Measurements from ENCODE around the gene MCRIP2. TPM values are rescaled to one million over a fixed set of nuclear protein-coding genes. Genes with fewer than 3 reads are reported as not detected.

MCRIP2 gene
- total and polyA plus RNA-seq, 3 experiments from 2014 or later = 24.9 to 64.8 (median 59.3) TPM

- Mint-ChIP-seq H3K36me3 (peaks cover 0 to 1% (median 0%) of the 10 kb centered on the region in 3 donors), H3K4me3 (no peak overlapping the region), H3K9me3 (no peaks in the 10 kb centered on the region), H3K27me3 (peaks cover 0 to 1% of the 10 kb centered on the region in 2 donors), H3K27ac (peak overlapping the region in 1 of 8 donors; percentile 29), H3K4me1 (peaks cover 10 to 18% (median 15%) of the 10 kb centered on the region in 3 donors)
- Histone ChIP-seq H3K27ac (ENCODE audit: low read depth, low read length) (no peak overlapping the region), H3K36me3 (ENCODE audit: insufficient read depth, low read length) (no peaks in the 10 kb centered on the region), H3K4me3 (ENCODE audit: low read length) (no peak overlapping the region), H3K4me1 (ENCODE audit: insufficient read depth, low read length) (no peaks in the 10 kb centered on the region), H3K9me3 (ENCODE audit: low read length) (no peaks in the 10 kb centered on the region), H3K27me3 (ENCODE audit: insufficient read depth, low read length, poor library complexity, severe bottlenecking) (no peaks in the 10 kb centered on the region)
- CTCF ChIA-PET = no interaction called here
- no peak for DNase-seq
- POLR2A ChIA-PET = no interaction called here
These were observed 33.6 kb upstream of the MCRIP2 start for GRCh38 chr16:608019-608418.

GRCh38 chr16:609316-609715 lies 32.3 kb upstream of the MCRIP2 start:
- Mint-ChIP-seq H3K27me3 (peaks cover 0 to 1% of the 10 kb centered on the region in 2 donors), H3K36me3 (peaks cover 0 to 2% (median 0%) of the 10 kb centered on the region in 3 donors), H3K9me3 (no peaks in the 10 kb centered on the region), H3K27ac (peak overlapping the region in 1 of 8 donors; percentile 12), H3K4me1 (peaks cover 3 to 10% (median 7%) of the 10 kb centered on the region in 3 donors), H3K4me3 (no peak overlapping the region)
- H3K4me3 ChIP-seq (ENCODE audit: low read length) = no peak overlapping the region
- H3K27me3 ChIP-seq (ENCODE audit: insufficient read depth, low read length, poor library complexity, severe bottlenecking) = no peaks in the 10 kb centered on the region
- H3K36me3 ChIP-seq (ENCODE audit: insufficient read depth, low read length) = no peaks in the 10 kb centered on the region
- H3K4me1 ChIP-seq (ENCODE audit: insufficient read depth, low read length) = no peaks in the 10 kb centered on the region
- DNase-seq = no peak
- no peak overlapping the region for H3K27ac ChIP-seq (ENCODE audit: low read depth, low read length)
- ChIA-PET CTCF (interaction anchor here (1.6 to 1.7 kb wide), 2 partner anchors 29 to 30 kb away, joined by 4 to 5 read pairs; no protein-coding TSS in a partner anchor), POLR2A (no interaction called here)
- no peaks in the 10 kb centered on the region for H3K9me3 ChIP-seq (ENCODE audit: low read length)

GRCh38 chr16:609984-610383 lies 31.6 kb upstream of the MCRIP2 start:
- Mint-ChIP-seq H3K27ac (peak overlapping the region in 1 of 8 donors; percentile 65), H3K36me3 (peaks cover 0 to 5% (median 0%) of the 10 kb centered on the region in 3 donors), H3K27me3 (peaks cover 0 to 1% of the 10 kb centered on the region in 2 donors), H3K9me3 (no peaks in the 10 kb centered on the region), H3K4me1 (peaks cover 3 to 7% (median 7%) of the 10 kb centered on the region in 3 donors), H3K4me3 (no peak overlapping the region)
- H3K4me1 ChIP-seq (ENCODE audit: insufficient read depth, low read length) = no peaks in the 10 kb centered on the region
- DNase-seq = no peak
- H3K36me3 ChIP-seq (ENCODE audit: insufficient read depth, low read length) = no peaks in the 10 kb centered on the region
- H3K9me3 ChIP-seq (ENCODE audit: low read length) = no peaks in the 10 kb centered on the region
- H3K27me3 ChIP-seq (ENCODE audit: insufficient read depth, low read length, poor library complexity, severe bottlenecking) = no peaks in the 10 kb centered on the region
- ChIA-PET CTCF (interaction anchor here (0.8 to 1.7 kb wide), 3 partner anchors 14 to 31 kb away, joined by 3 to 5 read pairs (median 4); no protein-coding TSS in a partner anchor), POLR2A (no interaction called here)
- H3K27ac ChIP-seq (ENCODE audit: low read depth, low read length) = no peak overlapping the region
- H3K4me3 ChIP-seq (ENCODE audit: low read length) = no peak overlapping the region

- POLR2A ChIA-PET = no interaction called here
- H3K27ac Mint-ChIP-seq = peak overlapping the region in 2 of 8 donors; percentile 30 to 52
- peak; percentile 42 to 65 (median 49) for DNase-seq
These were observed 30.9 kb upstream of the MCRIP2 start for GRCh38 chr16:610513-611381.

GRCh38 chr16:615122-615521 lies 26.5 kb upstream of the MCRIP2 start:
- peaks cover 0 to 7% (median 0%) of the 10 kb centered on the region in 3 donors for H3K36me3 Mint-ChIP-seq
- no peaks in the 10 kb centered on the region for H3K27me3 Mint-ChIP-seq
- H3K9me3 ChIP-seq (ENCODE audit: low read length) = no peaks in the 10 kb centered on the region
- H3K4me3 Mint-ChIP-seq = no peak overlapping the region
- no peaks in the 10 kb centered on the region for H3K27me3 ChIP-seq (ENCODE audit: insufficient read depth, low read length, poor library complexity, severe bottlenecking)
- H3K4me1 ChIP-seq (ENCODE audit: insufficient read depth, low read length) = no peaks in the 10 kb centered on the region
- peaks cover 3 to 5% (median 5%) of the 10 kb centered on the region in 3 donors for H3K4me1 Mint-ChIP-seq
- H3K27ac Mint-ChIP-seq = peak overlapping the region in 1 of 8 donors; percentile 42
- H3K36me3 ChIP-seq (ENCODE audit: insufficient read depth, low read length) = no peaks in the 10 kb centered on the region
- DNase-seq = no peak
- ChIA-PET POLR2A (no interaction called here), CTCF (no interaction called here)
- no peak overlapping the region for H3K27ac ChIP-seq (ENCODE audit: low read depth, low read length)
- H3K9me3 Mint-ChIP-seq = no peaks in the 10 kb centered on the region
- no peak overlapping the region for H3K4me3 ChIP-seq (ENCODE audit: low read length)

More at GRCh38 chr16:610513-611381, 30.9 kb upstream of the MCRIP2 start:
- H3K4me3 ChIP-seq (ENCODE audit: low read length) = no peak overlapping the region
- no peaks in the 10 kb centered on the region for H3K4me1 ChIP-seq (ENCODE audit: insufficient read depth, low read length)
- H3K4me1 Mint-ChIP-seq = peaks cover 3 to 7% (median 7%) of the 10 kb centered on the region in 3 donors
- no peaks in the 10 kb centered on the region for H3K27me3 ChIP-seq (ENCODE audit: insufficient read depth, low read length, poor library complexity, severe bottlenecking)
- no peaks in the 10 kb centered on the region for H3K9me3 ChIP-seq (ENCODE audit: low read length)
- peaks cover 0 to 5% (median 0%) of the 10 kb centered on the region in 3 donors for H3K36me3 Mint-ChIP-seq
- CTCF ChIA-PET = interaction anchor here (0.8 to 1.7 kb wide), 3 partner anchors 15 to 31 kb away, joined by 3 to 5 read pairs (median 4); no protein-coding TSS in a partner anchor
- H3K9me3 Mint-ChIP-seq = no peaks in the 10 kb centered on the region
- no peak overlapping the region for H3K4me3 Mint-ChIP-seq
- H3K36me3 ChIP-seq (ENCODE audit: insufficient read depth, low read length) = no peaks in the 10 kb centered on the region
- no peak overlapping the region for H3K27ac ChIP-seq (ENCODE audit: low read depth, low read length)
- peaks cover 0 to 1% of the 10 kb centered on the region in 2 donors for H3K27me3 Mint-ChIP-seq

GRCh38 chr16:616733-617586 lies 24.7 kb upstream of the MCRIP2 start:
- CTCF ChIA-PET = no interaction called here

GRCh38 chr16:617855-618254 lies 23.8 kb upstream of the MCRIP2 start:
- no peak for DNase-seq
- ChIA-PET CTCF (no interaction called here), POLR2A (no interaction called here)
- Histone ChIP-seq H3K27ac (ENCODE audit: low read depth, low read length) (no peak overlapping the region), H3K4me1 (ENCODE audit: insufficient read depth, low read length) (no peaks in the 10 kb centered on the region), H3K36me3 (ENCODE audit: insufficient read depth, low read length) (no peaks in the 10 kb centered on the region), H3K9me3 (ENCODE audit: low read length) (no peaks in the 10 kb centered on the region), H3K4me3 (ENCODE audit: low read length) (no peak overlapping the region), H3K27me3 (ENCODE audit: insufficient read depth, low read length, poor library complexity, severe bottlenecking) (no peaks in the 10 kb centered on the region)
- no peaks in the 10 kb centered on the region for H3K27me3 Mint-ChIP-seq
- H3K36me3 Mint-ChIP-seq = peaks cover 0 to 10% (median 0%) of the 10 kb centered on the region in 3 donors
- no peak overlapping the region for H3K27ac Mint-ChIP-seq
- H3K4me1 Mint-ChIP-seq = no peaks in the 10 kb centered on the region
- H3K4me3 Mint-ChIP-seq = no peak overlapping the region
- H3K9me3 Mint-ChIP-seq = no peaks in the 10 kb centered on the region

More at GRCh38 chr16:616733-617586, 24.7 kb upstream of the MCRIP2 start:
- no peaks in the 10 kb centered on the region for H3K36me3 ChIP-seq (ENCODE audit: insufficient read depth, low read length)
- H3K4me1 ChIP-seq (ENCODE audit: insufficient read depth, low read length) = no peaks in the 10 kb centered on the region
- peaks cover 0 to 10% (median 0%) of the 10 kb centered on the region in 3 donors for H3K36me3 Mint-ChIP-seq
- POLR2A ChIA-PET = no interaction called here
- H3K27me3 ChIP-seq (ENCODE audit: insufficient read depth, low read length, poor library complexity, severe bottlenecking) = no peaks in the 10 kb centered on the region
- H3K27ac Mint-ChIP-seq = no peak overlapping the region
- DNase-seq = no peak
- no peak overlapping the region for H3K4me3 ChIP-seq (ENCODE audit: low read length)
- H3K27me3 Mint-ChIP-seq = no peaks in the 10 kb centered on the region
- no peaks in the 10 kb centered on the region for H3K9me3 ChIP-seq (ENCODE audit: low read length)
- no peaks in the 10 kb centered on the region for H3K9me3 Mint-ChIP-seq
- no peak overlapping the region for H3K4me3 Mint-ChIP-seq
- H3K27ac ChIP-seq (ENCODE audit: low read depth, low read length) = no peak overlapping the region
- no peaks in the 10 kb centered on the region for H3K4me1 Mint-ChIP-seq

Measured in CD8-positive, alpha-beta memory T cell (primary cell).